ENCODE measurements around the gene CPAMD8. TPM values are rescaled to one million over a fixed set of nuclear protein-coding genes. Genes with fewer than 3 reads are reported as not detected.

The CPAMD8 gene
- total RNA-seq, 1 donor from 2014 or later: 294 TPM

DNA sequence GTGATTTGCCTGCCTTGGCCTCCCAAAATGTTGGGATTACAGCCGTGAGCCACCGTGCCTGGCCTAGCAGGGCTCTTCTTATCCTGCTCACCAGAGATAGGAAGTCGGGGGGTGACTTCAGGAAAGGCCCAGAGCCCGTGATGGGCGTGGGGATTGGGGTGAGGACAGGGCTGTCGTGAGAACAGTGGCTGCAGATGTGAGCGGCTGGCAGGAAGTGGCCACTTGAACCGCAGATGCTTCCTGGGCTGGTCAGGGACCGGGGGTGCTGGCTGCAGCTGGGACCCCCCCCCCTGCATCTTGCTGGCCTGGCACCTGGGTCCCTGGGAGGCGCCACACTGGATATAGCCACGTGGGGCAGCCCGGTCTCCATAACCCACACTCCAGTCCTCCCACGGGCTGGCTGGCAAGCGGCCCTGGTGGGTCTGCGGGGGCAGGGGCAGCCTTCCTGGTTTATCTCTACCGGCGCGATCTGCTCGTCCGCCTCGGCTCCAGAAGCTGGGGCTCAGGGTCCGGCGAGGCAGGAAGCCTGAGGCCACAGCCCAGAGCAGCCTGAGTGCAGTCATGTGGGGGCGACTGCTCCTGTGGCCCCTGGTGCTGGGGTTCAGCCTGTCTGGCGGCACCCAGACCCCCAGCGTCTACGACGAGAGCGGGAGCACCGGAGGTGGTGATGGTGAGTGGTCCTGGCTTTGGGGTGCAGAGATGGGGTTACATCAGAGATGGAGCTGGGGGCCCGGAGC is 137.8 kb downstream of the CPAMD8 start, which contains the start of gene F2RL3:
Gene F2RL3, plus strand, starts transcription at position 371 of the 737 bp plus-strand sequence. Its CDS starts 191 bp downstream, at position 562.
- Mint-ChIP-seq H3K4me3 (ENCODE audit: unreplicated experiment) (no peak within 1 kb of the TSS), H3K4me1 (ENCODE audit: unreplicated experiment) (peaks cover 17% of the 10 kb centered on the region), H3K9me3 (ENCODE audit: unreplicated experiment) (no peaks in the 10 kb centered on the region), H3K27me3 (ENCODE audit: unreplicated experiment) (no peaks in the 10 kb centered on the region), H3K27ac (ENCODE audit: unreplicated experiment) (peak within 1 kb of the TSS; percentile 41), H3K36me3 (ENCODE audit: unreplicated experiment) (peaks cover 4% of the 10 kb centered on the region)
- DNase-seq (ENCODE audit: extremely low spot score, unreplicated experiment): no peak
- TF ChIP-seq, protein P1, sequence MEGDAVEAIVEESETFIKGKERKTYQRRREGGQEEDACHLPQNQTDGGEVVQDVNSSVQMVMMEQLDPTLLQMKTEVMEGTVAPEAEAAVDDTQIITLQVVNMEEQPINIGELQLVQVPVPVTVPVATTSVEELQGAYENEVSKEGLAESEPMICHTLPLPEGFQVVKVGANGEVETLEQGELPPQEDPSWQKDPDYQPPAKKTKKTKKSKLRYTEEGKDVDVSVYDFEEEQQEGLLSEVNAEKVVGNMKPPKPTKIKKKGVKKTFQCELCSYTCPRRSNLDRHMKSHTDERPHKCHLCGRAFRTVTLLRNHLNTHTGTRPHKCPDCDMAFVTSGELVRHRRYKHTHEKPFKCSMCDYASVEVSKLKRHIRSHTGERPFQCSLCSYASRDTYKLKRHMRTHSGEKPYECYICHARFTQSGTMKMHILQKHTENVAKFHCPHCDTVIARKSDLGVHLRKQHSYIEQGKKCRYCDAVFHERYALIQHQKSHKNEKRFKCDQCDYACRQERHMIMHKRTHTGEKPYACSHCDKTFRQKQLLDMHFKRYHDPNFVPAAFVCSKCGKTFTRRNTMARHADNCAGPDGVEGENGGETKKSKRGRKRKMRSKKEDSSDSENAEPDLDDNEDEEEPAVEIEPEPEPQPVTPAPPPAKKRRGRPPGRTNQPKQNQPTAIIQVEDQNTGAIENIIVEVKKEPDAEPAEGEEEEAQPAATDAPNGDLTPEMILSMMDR (IDR thresholded peaks at IDR 0.05): no peak

DNA sequence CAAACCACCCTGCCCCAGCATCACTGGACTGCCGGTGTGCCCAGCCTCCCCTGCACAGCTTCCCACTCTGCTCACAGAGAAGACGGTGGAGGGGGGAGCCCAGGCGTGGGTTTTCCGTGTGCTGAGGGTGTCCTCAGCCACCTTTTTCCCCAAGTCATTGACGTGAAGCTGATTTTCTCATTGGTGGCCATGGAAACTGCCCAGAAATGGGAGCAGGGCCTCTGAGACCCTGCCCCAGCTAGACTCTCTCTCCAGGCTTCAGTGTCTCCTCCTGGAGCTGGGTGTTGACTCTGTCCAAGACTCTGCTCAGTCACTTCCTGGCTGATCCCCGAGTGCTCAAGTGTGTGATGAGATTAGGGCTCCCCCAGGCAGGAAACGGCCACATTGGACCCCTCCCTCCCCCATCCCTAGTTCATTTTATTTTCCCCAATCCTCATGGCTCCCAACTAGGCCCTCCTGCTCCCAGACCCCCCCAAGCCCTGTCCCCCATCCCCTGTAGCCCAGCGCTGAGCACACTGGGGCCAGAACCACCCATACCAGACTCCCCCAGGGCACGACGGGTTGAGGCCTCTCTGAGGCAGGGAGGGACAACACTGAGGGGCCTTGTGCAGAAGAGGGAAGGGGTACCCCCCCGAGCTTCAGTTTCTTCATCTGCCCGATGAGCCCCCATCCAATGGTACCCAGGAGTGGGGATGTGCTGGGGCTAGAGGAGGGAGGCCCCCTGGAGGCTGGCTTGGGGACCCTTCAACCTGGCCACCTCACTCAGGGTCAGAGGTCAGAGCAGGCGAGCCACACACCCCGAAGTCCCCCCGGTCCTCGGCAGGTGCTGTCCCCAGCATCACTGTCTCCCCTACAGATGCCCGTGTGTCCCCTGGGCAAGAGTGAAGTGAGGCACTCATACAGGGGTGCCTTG is 139.0 kb downstream of the CPAMD8 start:
- TF ChIP-seq, protein P1 (IDR thresholded peaks at IDR 0.05): no peak
- Mint-ChIP-seq H3K27ac (ENCODE audit: unreplicated experiment) (no peak overlapping the region), H3K9me3 (ENCODE audit: unreplicated experiment) (no peaks in the 10 kb centered on the region), H3K27me3 (ENCODE audit: unreplicated experiment) (no peaks in the 10 kb centered on the region), H3K36me3 (ENCODE audit: unreplicated experiment) (no peaks in the 10 kb centered on the region), H3K4me1 (ENCODE audit: unreplicated experiment) (peaks cover 14% of the 10 kb centered on the region), H3K4me3 (ENCODE audit: unreplicated experiment) (no peak overlapping the region)
- no peak for DNase-seq (ENCODE audit: extremely low spot score, unreplicated experiment)

DNA sequence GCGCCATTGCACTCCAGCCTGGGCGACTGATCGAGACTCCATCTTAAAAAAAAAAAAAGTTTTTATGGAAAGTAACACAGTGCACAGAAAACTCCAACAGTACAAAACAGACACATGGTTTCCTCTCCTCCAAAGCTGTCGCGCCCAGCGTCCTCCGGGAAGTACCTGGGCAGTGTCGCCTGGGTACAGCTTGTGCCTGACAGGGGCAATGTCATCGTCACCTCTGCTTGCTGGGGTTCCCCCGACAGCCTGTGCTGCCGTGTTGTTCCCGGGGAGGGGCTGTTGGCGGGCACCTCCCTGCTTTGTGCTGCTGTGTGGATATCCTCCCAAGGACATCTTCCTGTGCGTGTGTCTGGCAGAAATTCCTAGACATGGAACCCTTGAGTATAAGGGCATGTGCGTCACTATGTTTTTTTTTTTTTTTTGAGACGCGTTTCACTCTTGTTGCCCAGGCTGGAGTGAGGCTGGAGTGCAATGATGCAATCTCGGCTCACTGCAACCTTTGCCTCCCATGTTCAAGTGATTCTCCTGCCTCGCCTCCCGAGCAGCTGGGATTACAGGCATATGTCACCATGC is 140.2 kb downstream of the CPAMD8 start:
- no peak for DNase-seq (ENCODE audit: extremely low spot score, unreplicated experiment)
- Mint-ChIP-seq H3K27me3 (ENCODE audit: unreplicated experiment) (no peaks in the 10 kb centered on the region), H3K27ac (ENCODE audit: unreplicated experiment) (no peak overlapping the region), H3K9me3 (ENCODE audit: unreplicated experiment) (peaks cover 9% of the 10 kb centered on the region), H3K4me1 (ENCODE audit: unreplicated experiment) (peaks cover 14% of the 10 kb centered on the region), H3K36me3 (ENCODE audit: unreplicated experiment) (peaks cover 3% of the 10 kb centered on the region), H3K4me3 (ENCODE audit: unreplicated experiment) (no peak overlapping the region)
- TF ChIP-seq, protein P1 (IDR thresholded peaks at IDR 0.05): no peak

DNA sequence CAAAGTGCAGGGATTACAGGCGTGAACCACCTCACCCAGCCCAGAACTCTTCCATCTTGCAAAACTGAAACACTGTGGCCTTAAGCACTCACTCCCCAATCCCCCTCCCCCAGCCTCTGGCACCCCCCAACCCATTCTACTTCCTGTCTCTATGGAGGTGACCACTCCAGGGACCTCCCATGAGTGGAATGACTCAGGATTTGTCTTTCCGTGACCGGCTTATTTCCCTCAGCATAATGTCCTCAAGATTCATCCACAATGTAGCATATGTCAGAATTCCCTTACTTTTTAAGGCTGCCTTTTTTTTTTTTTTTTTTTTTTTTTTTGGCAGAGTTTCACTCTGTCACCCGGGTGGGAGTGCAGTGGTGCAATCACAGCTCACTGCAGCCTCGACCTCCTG is 141.4 kb downstream of the CPAMD8 start:
- DNase-seq (ENCODE audit: extremely low spot score, unreplicated experiment): no peak
- Mint-ChIP-seq H3K27me3 (ENCODE audit: unreplicated experiment) (no peaks in the 10 kb centered on the region), H3K27ac (ENCODE audit: unreplicated experiment) (no peak overlapping the region), H3K9me3 (ENCODE audit: unreplicated experiment) (peaks cover 14% of the 10 kb centered on the region), H3K4me1 (ENCODE audit: unreplicated experiment) (peaks cover 14% of the 10 kb centered on the region), H3K36me3 (ENCODE audit: unreplicated experiment) (peaks cover 10% of the 10 kb centered on the region), H3K4me3 (ENCODE audit: unreplicated experiment) (no peak overlapping the region)
- TF ChIP-seq, protein P1 (IDR thresholded peaks at IDR 0.05): no peak

Measured in osteocyte (in vitro differentiated cells).